Smooth muscle cell (in vitro differentiated cells): ENCODE results near the gene DOHH. TPM values are rescaled to one million over a fixed set of nuclear protein-coding genes. Genes with fewer than 3 reads are reported as not detected.
"Not testable (repeated sequence)": the region's sequence is repeated elsewhere in the genome, so short reads cannot be mapped to it uniquely, and the experiment has no call there.

Experiments
- DNase-seq: peaks from one replicate; lab custom pipeline; 2025; ENCODE audit not compliant: unreplicated experiment; lab: John Stamatoyannopoulos, UW
- H2AFZ ChIP-seq: fragments of 200-600 bp; sonication (generic); 2 replicates; pipeline ENCODE4 v1.6.0; 2016; ENCODE audit warnings: antibody characterized with exemption, low read depth, mild to moderate bottlenecking
- H3F3A ChIP-seq: fragments of 200-600 bp; sonication (generic); 2 replicates; pipeline ENCODE4 v1.6.0; 2017; ENCODE audit warnings: antibody characterized with exemption, low read depth
- H3K27ac ChIP-seq: fragments of 200-600 bp; sonication (generic); 2 replicates; pipeline ENCODE4 v1.5.1; 2016; ENCODE audit warnings: low read depth, mild to moderate bottlenecking
- H3K27me3 ChIP-seq: fragments of 200-600 bp; sonication (generic); 2 replicates; pipeline ENCODE4 v1.6.1; 2016; ENCODE audit warnings: low read depth, mild to moderate bottlenecking
- H3K36me3 ChIP-seq: fragments of 200-600 bp; sonication (generic); 2 replicates; pipeline ENCODE4 v1.5.1; 2016; ENCODE audit warnings: low read depth
- H3K4me1 ChIP-seq: fragments of 200-600 bp; sonication (generic); 2 replicates; pipeline ENCODE4 v1.5.1; 2016; ENCODE audit warnings: low read depth
- H3K4me2 ChIP-seq: fragments of 200-600 bp; sonication (generic); 2 replicates; pipeline ENCODE4 v1.6.0; 2016; ENCODE audit warnings: mild to moderate bottlenecking
- H3K4me3 ChIP-seq: fragments of 200-600 bp; sonication (generic); 2 replicates; pipeline ENCODE4 v1.5.1; 2016; ENCODE audit warnings: mild to moderate bottlenecking
- H3K79me2 ChIP-seq: fragments of 200-600 bp; sonication (generic); 2 replicates; pipeline ENCODE4 v1.6.0; 2016; ENCODE audit warnings: low read depth, mild to moderate bottlenecking
- H3K9ac ChIP-seq: fragments of 200-600 bp; sonication (generic); 2 replicates; pipeline ENCODE4 v1.6.0; 2016; ENCODE audit warnings: low read depth
- H3K9me3 ChIP-seq: fragments of 200-600 bp; sonication (generic); replicated peaks from 2 replicates; pipeline ENCODE4 v1.5.1; 2016; ENCODE audit warnings: low read depth
- H4K20me1 ChIP-seq: fragments of 200-600 bp; sonication (generic); 2 replicates; pipeline ENCODE4 v1.6.0; 2016; ENCODE audit warnings: low read depth
- WGBS: methylation state at CpG from one replicate; pipeline ENCODE4 v1.1.7; 2016; ENCODE audit warnings: low lambda C conversion rate; 5-methylcytosine and 5-hydroxymethylcytosine counted together
- polyA plus RNA-seq: library from polyadenylated mRNA; unstranded; fragments of >200 nt; fragmentation: Nextera tagmentation; extraction: Ambion mirVana; gene quantifications from 2 replicates; pipeline ENCODE4 v1.2.1, GENCODE V29; 2016
- total RNA-seq: library from RNA; depleted of rRNA; stranded (reverse); fragments of >200 nt; gene quantifications from 2 replicates; pipeline ENCODE4 v1.2.3, GENCODE V29; 2014
- TF ChIP-seq, protein P1 (sequence below): fragments of 200-600 bp; sonication (generic); IDR thresholded peaks from 2 replicates; pipeline ENCODE4 v1.5.1; 2017; ENCODE audit warnings: borderline replicate concordance, mild to moderate bottlenecking, antibody characterized with exemption; ENCODE audit not compliant: insufficient read depth, poor library complexity, severe bottlenecking

The DOHH gene
- total and polyA plus RNA-seq, 2 experiments from 2014 or later = 8.7 to 27.2 TPM

DNA sequence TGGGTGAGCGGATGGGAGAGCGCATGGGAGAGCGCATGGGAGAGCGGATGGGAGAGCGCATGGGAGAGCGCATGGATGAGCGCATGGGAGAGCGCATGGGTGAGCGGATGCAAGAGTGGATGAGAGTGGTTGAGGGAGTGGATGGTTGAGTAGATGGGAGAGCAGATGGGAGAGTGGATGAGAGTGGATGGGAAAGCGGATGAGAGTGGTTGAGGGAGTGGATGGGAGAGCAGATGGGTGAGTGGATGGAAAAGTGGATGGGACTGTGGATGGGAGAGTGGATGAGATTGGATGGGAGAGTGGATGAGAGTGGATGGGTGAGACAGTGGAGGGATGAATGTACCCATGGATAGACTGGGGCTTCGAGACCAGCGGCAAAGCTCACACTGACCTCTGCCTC, 29.9 kb upstream of the DOHH start:
- H3F3A ChIP-seq = no peaks in the 10 kb centered on the region
- peaks cover 28% of the 10 kb centered on the region for H4K20me1 ChIP-seq
- H3K27ac ChIP-seq = no peak overlapping the region
- H3K4me1 ChIP-seq = no peaks in the 10 kb centered on the region
- no peaks in the 10 kb centered on the region for H3K36me3 ChIP-seq
- H2AFZ ChIP-seq = no peak overlapping the region
- 96% methylated on average over 10 of the region's 12 CpGs for WGBS
- no peak for DNase-seq
- no peaks in the 10 kb centered on the region for H3K79me2 ChIP-seq
- H3K4me2 ChIP-seq = no peak overlapping the region
- no peak overlapping the region for H3K9ac ChIP-seq
- TF ChIP-seq, protein P1, sequence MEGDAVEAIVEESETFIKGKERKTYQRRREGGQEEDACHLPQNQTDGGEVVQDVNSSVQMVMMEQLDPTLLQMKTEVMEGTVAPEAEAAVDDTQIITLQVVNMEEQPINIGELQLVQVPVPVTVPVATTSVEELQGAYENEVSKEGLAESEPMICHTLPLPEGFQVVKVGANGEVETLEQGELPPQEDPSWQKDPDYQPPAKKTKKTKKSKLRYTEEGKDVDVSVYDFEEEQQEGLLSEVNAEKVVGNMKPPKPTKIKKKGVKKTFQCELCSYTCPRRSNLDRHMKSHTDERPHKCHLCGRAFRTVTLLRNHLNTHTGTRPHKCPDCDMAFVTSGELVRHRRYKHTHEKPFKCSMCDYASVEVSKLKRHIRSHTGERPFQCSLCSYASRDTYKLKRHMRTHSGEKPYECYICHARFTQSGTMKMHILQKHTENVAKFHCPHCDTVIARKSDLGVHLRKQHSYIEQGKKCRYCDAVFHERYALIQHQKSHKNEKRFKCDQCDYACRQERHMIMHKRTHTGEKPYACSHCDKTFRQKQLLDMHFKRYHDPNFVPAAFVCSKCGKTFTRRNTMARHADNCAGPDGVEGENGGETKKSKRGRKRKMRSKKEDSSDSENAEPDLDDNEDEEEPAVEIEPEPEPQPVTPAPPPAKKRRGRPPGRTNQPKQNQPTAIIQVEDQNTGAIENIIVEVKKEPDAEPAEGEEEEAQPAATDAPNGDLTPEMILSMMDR = no peak
- H3K4me3 ChIP-seq = no peak overlapping the region
- no peaks in the 10 kb centered on the region for H3K9me3 ChIP-seq
- H3K27me3 ChIP-seq = no peaks in the 10 kb centered on the region

DNA sequence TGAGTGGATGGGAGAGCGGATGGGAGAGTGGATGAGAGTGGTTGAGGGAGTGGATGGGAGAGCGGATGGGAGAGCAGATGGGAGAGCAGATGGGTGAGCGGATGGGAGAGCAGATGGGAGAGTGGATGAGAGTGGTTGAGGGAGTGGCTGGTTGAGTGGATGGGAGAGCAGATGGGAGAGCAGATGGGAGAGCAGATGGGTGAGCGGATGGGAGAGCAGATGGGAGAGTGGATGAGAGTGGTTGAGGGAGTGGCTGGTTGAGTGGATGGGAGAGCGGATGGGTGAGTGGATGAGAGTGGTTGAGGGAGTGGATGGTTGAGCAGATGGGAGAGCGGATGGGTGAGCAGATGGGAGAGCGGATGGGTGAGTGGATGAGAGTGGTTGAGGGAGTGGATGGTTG, 28.8 kb upstream of the DOHH start:
- not testable (repeated sequence) for H3K4me3 ChIP-seq, H3K27me3 ChIP-seq, H3K4me2 ChIP-seq, H3K9ac ChIP-seq, H3K27ac ChIP-seq, H2AFZ ChIP-seq, H3K36me3 ChIP-seq, H3K9me3 ChIP-seq, H3F3A ChIP-seq, DNase-seq, H3K79me2 ChIP-seq, H3K4me1 ChIP-seq
- 100% methylated on average over 6 of the region's 7 CpGs for WGBS
- peaks cover 38% of the 10 kb centered on the region for H4K20me1 ChIP-seq

DNA sequence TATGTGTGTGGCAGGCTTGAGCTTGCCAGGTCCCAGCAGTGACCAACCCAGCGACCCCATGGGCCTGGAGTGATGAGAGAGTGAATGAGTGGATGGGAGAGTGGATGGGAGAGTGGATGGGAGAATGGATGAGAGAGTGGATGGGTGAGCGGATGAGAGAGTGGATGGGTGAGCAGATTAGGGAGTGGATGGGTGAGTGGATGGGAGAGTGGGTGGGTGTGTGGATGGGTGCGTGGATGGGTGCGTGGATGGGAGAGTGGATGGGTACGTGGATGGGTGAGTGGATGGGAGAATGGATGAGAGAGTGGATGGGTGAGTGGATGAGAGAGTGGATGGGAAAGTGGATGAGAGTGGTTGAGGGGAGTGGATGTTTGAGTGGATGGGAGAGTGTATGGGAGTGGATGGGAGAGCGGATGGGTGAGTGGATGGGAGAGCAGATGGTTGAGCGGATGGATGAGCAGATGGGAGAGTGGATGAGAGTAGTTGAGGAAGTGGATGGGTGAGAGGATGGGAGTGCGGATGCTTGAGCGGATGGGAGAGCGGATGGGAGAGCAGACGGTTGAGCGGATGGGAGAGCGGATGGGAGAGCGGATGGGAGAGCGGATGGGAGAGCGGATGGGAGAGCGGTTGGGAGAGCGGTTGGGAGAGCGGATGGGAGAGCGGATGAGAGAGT, 28.2 kb upstream of the DOHH start:
- TF ChIP-seq, protein P1 = no peak

DNA sequence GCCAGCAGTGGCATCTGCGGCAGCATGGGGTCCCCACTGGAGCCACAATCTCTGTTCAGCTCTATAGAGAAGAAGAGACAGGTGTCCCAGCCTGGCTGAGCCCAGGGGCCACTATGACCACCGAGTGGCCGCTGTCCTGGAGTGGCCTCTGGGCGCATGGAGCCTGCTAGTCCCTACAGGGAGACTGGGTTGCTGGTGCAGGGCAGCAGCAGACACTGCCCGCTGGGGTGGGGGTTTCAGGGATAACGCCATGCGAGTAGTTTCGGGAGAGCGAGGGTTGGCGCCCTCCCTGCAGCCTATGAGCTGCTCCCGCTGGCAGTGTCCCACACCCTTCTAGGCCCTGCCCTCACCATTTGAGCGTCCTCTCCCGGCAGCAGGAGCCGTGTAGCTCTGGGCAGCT, 27.6 kb upstream of the DOHH start:
- H3K27ac ChIP-seq = no peak overlapping the region
- no peaks in the 10 kb centered on the region for H3K4me1 ChIP-seq
- 95% methylated on average over 14 of the region's 14 CpGs for WGBS
- H3F3A ChIP-seq = no peaks in the 10 kb centered on the region
- no peak overlapping the region for H3K9ac ChIP-seq
- no peaks in the 10 kb centered on the region for H3K36me3 ChIP-seq
- no peak overlapping the region for H3K4me2 ChIP-seq
- no peaks in the 10 kb centered on the region for H3K9me3 ChIP-seq
- DNase-seq = no peak
- no peak overlapping the region for H3K4me3 ChIP-seq
- no peaks in the 10 kb centered on the region for H3K79me2 ChIP-seq
- H3K27me3 ChIP-seq = no peaks in the 10 kb centered on the region
- TF ChIP-seq, protein P1 = no peak
- H4K20me1 ChIP-seq = peaks cover 50% of the 10 kb centered on the region
- H2AFZ ChIP-seq = no peak overlapping the region

More for the DNA sequence above, 28.2 kb upstream of the DOHH start:
- no peak overlapping the region for H3K4me2 ChIP-seq
- H3K9me3 ChIP-seq = no peaks in the 10 kb centered on the region
- no peak overlapping the region for H3K27ac ChIP-seq
- H3K79me2 ChIP-seq = no peaks in the 10 kb centered on the region
- no peak overlapping the region for H2AFZ ChIP-seq
- over 99% methylated on average over 17 of the region's 20 CpGs for WGBS
- H3K27me3 ChIP-seq = no peaks in the 10 kb centered on the region
- no peaks in the 10 kb centered on the region for H3K36me3 ChIP-seq
- H3K4me1 ChIP-seq = no peaks in the 10 kb centered on the region
- DNase-seq = no peak
- H3K4me3 ChIP-seq = no peak overlapping the region
- no peaks in the 10 kb centered on the region for H3F3A ChIP-seq
- no peak overlapping the region for H3K9ac ChIP-seq
- peaks cover 44% of the 10 kb centered on the region for H4K20me1 ChIP-seq
